Activated CD8-positive, alpha-beta T cell treated with anti-CD3 and anti-CD28 coated beads, Interleukin-2, amount 10 ng/mL, durations not matched to agents 7 days and 5 days (primary cell): Measurements from ENCODE around the gene GCSAM. TPM values are rescaled to one million over a fixed set of nuclear protein-coding genes. Genes with fewer than 3 reads are reported as not detected.
A peak's percentile ranks its signal among the peaks of the same experiment; 100 is the strongest.
"Not testable (repeated sequence)": the region's sequence is repeated elsewhere in the genome, so short reads cannot be mapped to it uniquely, and the experiment has no call there.

Experiments used
- ATAC-seq: fragments of 150-1000 bp; cut with Tn5 transposase; one replicate; pipeline ENCODE4 v1.10.0; 2021; ENCODE audit warnings: moderate library complexity
- CTCF ChIA-PET: fragments of 350-600 bp; sonication (Branson Sonifier 250); formaldehyde crosslinking; loops from one replicate; lab custom pipeline; 2021; ENCODE audit warnings: antibody characterized with exemption; lab: Charles Lee
- POLR2A ChIA-PET: fragments of 350-600 bp; sonication (Branson Sonifier 250); formaldehyde crosslinking; loops from one replicate; lab custom pipeline; 2021; ENCODE audit warnings: antibody characterized with exemption; lab: Charles Lee
- DNase-seq: peaks from one replicate; pipeline ENCODE4 v3.0.0-alpha.2; 2020
- H3K27ac Mint-ChIP-seq: one replicate; pipeline ENCODE4 v1.8.0; 2021; ENCODE audit warnings: mild to moderate bottlenecking, mixed read lengths
- H3K27me3 Mint-ChIP-seq: one replicate; pipeline ENCODE4 v1.8.0; 2021; ENCODE audit warnings: low read depth, mixed read lengths
- H3K36me3 Mint-ChIP-seq: one replicate; pipeline ENCODE4 v1.8.0; 2021; ENCODE audit warnings: low read depth, mixed read lengths
- H3K4me1 Mint-ChIP-seq: one replicate; pipeline ENCODE4 v1.8.0; 2021; ENCODE audit warnings: low read depth, mixed read lengths
- H3K4me3 Mint-ChIP-seq: one replicate; pipeline ENCODE4 v1.8.0; 2021; ENCODE audit warnings: mild to moderate bottlenecking, mixed read lengths
- H3K9me3 Mint-ChIP-seq: one replicate; pipeline ENCODE4 v1.8.0; 2022; ENCODE audit warnings: mixed read lengths; ENCODE audit not compliant: insufficient read depth
- total RNA-seq, 2 experiments: library from RNA; stranded (reverse); gene quantifications; one replicate each; pipeline ENCODE4 v1.2.3, GENCODE V29; 2021

The GCSAM gene
- total RNA-seq, 2 experiments from 2014 or later, result 5.6 to 6.9 TPM

GRCh38 chr3:112086076-112086854 is 46.8 kb downstream of the GCSAM start, which contains the start of gene C3orf52:
Gene C3orf52, plus strand, starts transcription at chr3:112086389. Its CDS starts 19 bp downstream, at chr3:112086408.
- H3K27ac Mint-ChIP-seq, result peak within 1 kb of the TSS; percentile 66
- ChIA-PET CTCF (interaction anchor here (1.0 kb wide), 1 partner anchor 9 kb away, joined by 3 read pairs; no protein-coding TSS in a partner anchor), POLR2A (interaction anchor here (0.7 kb wide), 1 partner anchor 13 kb away, joined by 3 read pairs; no protein-coding TSS in a partner anchor)
- ATAC-seq, result peak; percentile 96
- H3K27me3 Mint-ChIP-seq, result peaks cover 8% of the 10 kb centered on the region
- DNase-seq, result peak; percentile 66
- peaks cover 36% of the 10 kb centered on the region for H3K4me1 Mint-ChIP-seq
- H3K9me3 Mint-ChIP-seq, result no peaks in the 10 kb centered on the region
- H3K4me3 Mint-ChIP-seq, result peak within 1 kb of the TSS; percentile 76
- no peaks in the 10 kb centered on the region for H3K36me3 Mint-ChIP-seq

- peaks cover 8% of the 10 kb centered on the region for H3K27me3 Mint-ChIP-seq
- ChIA-PET POLR2A (no interaction called here), CTCF (interaction anchor here (1.0 kb wide), 1 partner anchor 10 kb away, joined by 3 read pairs; no protein-coding TSS in a partner anchor)
- no peak overlapping the region for H3K27ac Mint-ChIP-seq
- ATAC-seq (peak; percentile 1), DNase-seq (no peak)
- no peaks in the 10 kb centered on the region for H3K36me3 Mint-ChIP-seq
- H3K4me1 Mint-ChIP-seq, result peaks cover 30% of the 10 kb centered on the region
- H3K9me3 Mint-ChIP-seq, result no peaks in the 10 kb centered on the region
- H3K4me3 Mint-ChIP-seq, result peak overlapping the region; percentile 76
Measured at GRCh38 chr3:112085735-112086075, 47.3 kb downstream of the GCSAM start.

GRCh38 chr3:112084980-112085705 is 47.9 kb downstream of the GCSAM start:
- POLR2A ChIA-PET, result no interaction called here
- CTCF ChIA-PET, result interaction anchor here (0.7 to 1.1 kb wide), 2 partner anchors 13 to 71 kb away, joined by 3 read pairs; no protein-coding TSS in a partner anchor
- H3K4me1 Mint-ChIP-seq, result peaks cover 24% of the 10 kb centered on the region

GRCh38 chr3:112083239-112083638 is 49.8 kb downstream of the GCSAM start:
- Mint-ChIP-seq H3K27me3 (peaks cover 8% of the 10 kb centered on the region), H3K27ac (no peak overlapping the region), H3K9me3 (no peaks in the 10 kb centered on the region), H3K4me3 (no peak overlapping the region), H3K36me3 (no peaks in the 10 kb centered on the region), H3K4me1 (peaks cover 17% of the 10 kb centered on the region)
- DNase-seq (no peak), ATAC-seq (no peak)
- ChIA-PET CTCF (no interaction called here), POLR2A (no interaction called here)

More at GRCh38 chr3:112084980-112085705, 47.9 kb downstream of the GCSAM start:
- Mint-ChIP-seq H3K9me3 (no peaks in the 10 kb centered on the region), H3K36me3 (no peaks in the 10 kb centered on the region), H3K27ac (no peak overlapping the region), H3K4me3 (peak overlapping the region; percentile 76), H3K27me3 (peaks cover 8% of the 10 kb centered on the region)
- ATAC-seq (no peak), DNase-seq (no peak)

GRCh38 chr3:112078125-112079083 is 54.6 kb downstream of the GCSAM start:
- ATAC-seq (no peak), DNase-seq (no peak)
- CTCF ChIA-PET, result interaction anchor here (1.0 to 2.0 kb wide), 3 partner anchors 14 to 35 kb away, joined by 3 to 6 read pairs (median 4); no protein-coding TSS in a partner anchor
- no peak overlapping the region for H3K27ac Mint-ChIP-seq
- no peaks in the 10 kb centered on the region for H3K36me3 Mint-ChIP-seq
- peaks cover 6% of the 10 kb centered on the region for H3K27me3 Mint-ChIP-seq
- no peak overlapping the region for H3K4me3 Mint-ChIP-seq
- POLR2A ChIA-PET, result interaction anchor here (0.7 kb wide), 1 partner anchor 12 kb away, joined by 3 read pairs; no protein-coding TSS in a partner anchor
- H3K4me1 Mint-ChIP-seq, result peaks cover 22% of the 10 kb centered on the region
- no peaks in the 10 kb centered on the region for H3K9me3 Mint-ChIP-seq

GRCh38 chr3:112074616-112075497 is 58.2 kb downstream of the GCSAM start:
- H3K36me3 Mint-ChIP-seq, result peaks cover 5% of the 10 kb centered on the region
- peak overlapping the region; percentile 33 for H3K4me3 Mint-ChIP-seq
- ATAC-seq, result peak; percentile 91
- no peaks in the 10 kb centered on the region for H3K9me3 Mint-ChIP-seq
- H3K4me1 Mint-ChIP-seq, result peaks cover 42% of the 10 kb centered on the region
- CTCF ChIA-PET, result no interaction called here
- POLR2A ChIA-PET, result no interaction called here
- peak; percentile 51 for DNase-seq
- peaks cover 5% of the 10 kb centered on the region for H3K27me3 Mint-ChIP-seq
- peak overlapping the region; percentile 11 for H3K27ac Mint-ChIP-seq

GRCh38 chr3:112074006-112074405 is 59.0 kb downstream of the GCSAM start:
- Mint-ChIP-seq H3K9me3 (no peaks in the 10 kb centered on the region), H3K27ac (no peak overlapping the region), H3K36me3 (peaks cover 5% of the 10 kb centered on the region), H3K27me3 (peaks cover 7% of the 10 kb centered on the region), H3K4me3 (no peak overlapping the region), H3K4me1 (peaks cover 42% of the 10 kb centered on the region)
- DNase-seq (no peak), ATAC-seq (no peak)
- ChIA-PET POLR2A (no interaction called here), CTCF (no interaction called here)

GRCh38 chr3:112072387-112073060 is 60.5 kb downstream of the GCSAM start:
- H3K4me3 Mint-ChIP-seq, result peak overlapping the region; percentile 67
- POLR2A ChIA-PET, result interaction anchor here (1.0 kb wide), 1 partner anchor 14 kb away, joined by 3 read pairs; the partner anchor contains the start of gene C3orf52
- H3K27ac Mint-ChIP-seq, result peak overlapping the region; percentile 85

More at GRCh38 chr3:112072387-112073060, 60.5 kb downstream of the GCSAM start:
- H3K9me3 Mint-ChIP-seq, H3K36me3 Mint-ChIP-seq, H3K27me3 Mint-ChIP-seq: not testable (repeated sequence)
- CTCF ChIA-PET, result interaction anchor here (0.8 to 1.6 kb wide), 6 partner anchors 12 to 93 kb away, joined by 3 to 10 read pairs (median 3); partner anchors contain the start of gene ABHD10
- DNase-seq, result peak; percentile 84
- peaks cover 42% of the 10 kb centered on the region for H3K4me1 Mint-ChIP-seq
- peak; percentile 65 for ATAC-seq
